DND-41 (cell line): ENCODE data around the gene TMEM154.

Experiments used
- CTCF ChIP-seq: IDR thresholded peaks from 2 replicates; pipeline ENCODE4 v1.5.1; 2012; ENCODE audit warnings: borderline replicate concordance, low read length, moderate library complexity, mild to moderate bottlenecking; ENCODE audit not compliant: poor library complexity, severe bottlenecking; ENCODE audit errors: extremely low read depth
- EZH2 ChIP-seq: IDR thresholded peaks from 3 replicates; pipeline ENCODE4 v1.6.1; 2012; ENCODE audit warnings: borderline replicate concordance, low read depth, mild to moderate bottlenecking, moderate library complexity, low read length, inconsistent platforms; ENCODE audit not compliant: severe bottlenecking

GRCh38 chr4:152727784-152728183, 48.0 kb upstream of the TMEM154 start:
- TF ChIP-seq CTCF (no peak), EZH2 (no peak)
